IPS-NIHi7 (cell line): ENCODE results near the gene PWWP2A.
A peak's percentile ranks its signal among the peaks of the same experiment; 100 is the strongest.
"Not testable (repeated sequence)": the region's sequence is repeated elsewhere in the genome, so short reads cannot be mapped to it uniquely, and the experiment has no call there.

Experiments
- DNase-seq: peaks from one replicate; pipeline ENCODE4 v3.0.0; 2012; ENCODE audit warnings: mixed read lengths; ENCODE audit errors: extremely low spot score

Gene PWWP2A, protein sequence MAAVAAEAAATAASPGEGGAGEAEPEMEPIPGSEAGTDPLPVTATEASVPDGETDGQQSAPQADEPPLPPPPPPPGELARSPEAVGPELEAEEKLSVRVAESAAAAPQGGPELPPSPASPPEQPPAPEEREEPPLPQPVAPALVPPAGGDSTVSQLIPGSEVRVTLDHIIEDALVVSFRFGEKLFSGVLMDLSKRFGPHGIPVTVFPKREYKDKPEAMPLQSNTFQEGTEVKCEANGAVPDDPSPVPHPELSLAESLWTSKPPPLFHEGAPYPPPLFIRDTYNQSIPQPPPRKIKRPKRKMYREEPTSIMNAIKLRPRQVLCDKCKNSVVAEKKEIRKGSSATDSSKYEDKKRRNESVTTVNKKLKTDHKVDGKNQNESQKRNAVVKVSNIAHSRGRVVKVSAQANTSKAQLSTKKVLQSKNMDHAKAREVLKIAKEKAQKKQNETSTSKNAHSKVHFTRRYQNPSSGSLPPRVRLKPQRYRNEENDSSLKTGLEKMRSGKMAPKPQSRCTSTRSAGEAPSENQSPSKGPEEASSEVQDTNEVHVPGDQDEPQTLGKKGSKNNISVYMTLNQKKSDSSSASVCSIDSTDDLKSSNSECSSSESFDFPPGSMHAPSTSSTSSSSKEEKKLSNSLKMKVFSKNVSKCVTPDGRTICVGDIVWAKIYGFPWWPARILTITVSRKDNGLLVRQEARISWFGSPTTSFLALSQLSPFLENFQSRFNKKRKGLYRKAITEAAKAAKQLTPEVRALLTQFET

DNA sequence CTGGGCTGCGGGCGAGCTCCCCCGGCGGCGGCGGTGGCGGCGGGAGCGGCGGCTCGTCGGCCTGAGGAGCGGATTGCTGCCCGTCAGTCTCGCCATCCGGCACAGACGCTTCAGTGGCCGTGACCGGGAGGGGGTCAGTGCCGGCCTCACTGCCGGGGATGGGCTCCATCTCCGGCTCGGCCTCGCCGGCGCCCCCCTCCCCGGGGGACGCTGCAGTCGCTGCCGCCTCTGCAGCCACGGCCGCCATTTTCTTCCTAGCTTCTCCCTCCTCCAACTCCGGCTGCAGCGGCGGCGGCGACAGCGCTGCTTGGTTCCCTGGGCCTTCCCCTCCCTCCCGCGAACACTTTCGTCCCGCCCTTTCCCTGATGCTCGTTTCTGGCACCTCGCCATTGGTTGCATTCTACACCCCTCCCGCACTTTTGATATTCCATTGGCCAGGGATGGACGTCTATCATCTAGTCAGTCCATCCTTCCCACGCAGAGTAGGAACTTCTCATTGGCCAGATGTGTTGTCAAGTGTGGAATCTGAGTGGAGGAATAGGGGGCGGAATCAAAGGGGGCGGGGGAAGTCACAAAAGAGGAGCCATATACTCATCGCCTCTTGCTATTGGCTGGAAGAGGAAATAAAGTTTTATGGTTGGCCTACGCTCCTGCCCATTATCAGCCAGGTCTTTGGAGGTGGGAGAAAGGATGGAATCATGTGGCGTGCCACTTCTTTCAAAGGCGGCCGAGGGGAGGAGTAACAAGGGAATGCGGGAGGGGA is at the start of gene PWWP2A:
Gene PWWP2A (minus strand): TSS at position 309 of the 763 bp plus-strand sequence. CDS start 62 bp downstream, at position 247.
- peak; percentile 97 for DNase-seq

DNA sequence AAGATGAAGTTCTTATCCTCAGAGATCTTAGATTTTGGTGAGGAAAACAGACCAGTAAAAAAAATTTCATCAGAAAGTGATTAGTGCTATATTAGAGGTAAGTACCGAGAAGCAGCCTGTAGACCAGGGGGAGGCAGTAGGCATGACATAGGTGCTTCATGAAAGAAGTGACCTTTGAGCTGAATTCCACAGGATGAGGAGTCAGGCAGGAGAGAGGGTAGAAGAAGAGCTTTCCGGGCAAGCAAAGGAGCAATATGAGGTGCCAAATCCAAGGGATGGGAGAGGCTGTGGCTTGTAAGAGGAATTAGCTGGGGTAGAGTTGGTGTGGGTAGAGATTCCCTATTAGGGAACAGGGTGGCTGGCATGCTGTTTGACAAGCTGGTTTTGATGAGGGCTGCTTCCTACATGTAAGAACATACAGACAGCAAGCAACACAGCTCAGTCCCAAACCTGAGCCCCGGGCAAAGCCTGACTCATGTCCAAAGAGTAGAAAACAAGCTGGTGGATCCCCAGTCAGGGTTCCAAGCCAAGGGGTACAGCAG is 48.4 kb upstream of the PWWP2A start:
- no peak for DNase-seq

DNA sequence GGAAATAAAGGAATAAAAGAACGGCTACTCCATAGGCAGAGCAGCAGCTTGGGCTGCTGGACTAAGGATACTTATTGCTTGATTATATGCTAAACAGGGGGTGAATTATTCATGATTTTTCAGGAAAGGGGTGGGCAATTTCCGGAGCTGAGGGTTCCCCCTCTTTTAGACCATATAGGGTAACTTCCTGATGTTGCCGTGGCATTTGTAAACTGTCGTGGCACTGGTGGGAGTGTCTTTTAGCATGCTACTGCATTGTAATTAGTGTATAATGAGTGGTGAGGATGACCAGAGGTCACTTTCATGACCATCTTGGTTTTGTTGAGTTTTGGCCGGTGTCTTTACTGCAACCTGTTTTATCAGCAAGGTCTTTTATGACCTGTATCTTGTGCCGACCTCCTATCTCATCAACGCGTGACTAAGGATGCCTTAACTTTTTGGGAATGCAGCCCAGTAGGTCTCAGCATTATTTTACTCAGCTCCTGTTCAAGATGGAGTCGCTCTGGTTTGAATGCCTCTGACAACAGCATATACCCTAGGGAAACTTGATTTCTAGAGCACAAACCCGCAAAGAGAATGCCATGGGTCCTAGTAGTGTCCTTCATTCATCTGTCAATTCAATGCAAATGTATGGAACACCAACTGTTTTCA is 47.8 kb upstream of the PWWP2A start:
- DNase-seq, result no peak

DNA sequence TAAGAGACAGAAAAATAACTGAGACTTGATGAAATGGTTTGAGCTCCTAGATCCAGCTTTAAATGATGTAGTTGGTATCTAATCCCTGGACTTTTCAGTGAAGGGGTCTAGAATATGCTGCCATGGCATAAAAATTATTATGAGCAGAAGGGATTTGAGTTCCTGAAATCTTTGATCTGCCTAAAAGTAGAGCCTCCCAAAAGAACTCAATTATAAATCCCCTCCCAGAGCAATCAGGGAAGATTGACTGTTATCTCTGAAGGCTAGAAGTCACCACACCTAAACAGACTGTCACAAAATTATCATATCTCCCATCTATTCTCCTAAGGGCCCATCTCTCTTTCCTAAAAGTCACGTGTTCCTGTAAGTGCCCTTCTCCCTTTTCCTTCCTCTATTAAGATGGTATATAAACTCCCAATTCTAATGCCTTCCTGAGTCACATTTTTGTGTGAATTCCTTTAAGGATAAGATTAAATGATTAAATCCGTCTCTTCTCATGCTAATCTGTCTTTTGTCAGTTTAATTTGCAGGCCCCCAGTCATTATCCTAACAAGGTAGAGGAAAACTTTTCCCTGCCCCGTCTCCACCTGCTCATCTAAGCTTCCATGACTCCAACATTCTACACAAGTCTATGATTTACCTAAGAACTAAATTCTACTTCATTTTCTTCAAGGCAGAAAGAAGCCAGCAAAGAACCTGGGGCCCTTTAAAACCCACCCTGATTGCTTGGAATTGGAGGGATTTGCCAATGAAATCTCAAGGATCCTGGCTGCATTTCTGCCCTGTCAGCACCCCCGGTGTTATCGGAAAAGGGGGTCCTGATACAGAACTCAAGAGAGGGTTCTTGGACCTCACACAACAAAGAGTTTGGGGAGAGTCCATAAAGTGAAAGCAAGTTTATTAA is 47.1 kb upstream of the PWWP2A start:
- DNase-seq, result no peak

DNA sequence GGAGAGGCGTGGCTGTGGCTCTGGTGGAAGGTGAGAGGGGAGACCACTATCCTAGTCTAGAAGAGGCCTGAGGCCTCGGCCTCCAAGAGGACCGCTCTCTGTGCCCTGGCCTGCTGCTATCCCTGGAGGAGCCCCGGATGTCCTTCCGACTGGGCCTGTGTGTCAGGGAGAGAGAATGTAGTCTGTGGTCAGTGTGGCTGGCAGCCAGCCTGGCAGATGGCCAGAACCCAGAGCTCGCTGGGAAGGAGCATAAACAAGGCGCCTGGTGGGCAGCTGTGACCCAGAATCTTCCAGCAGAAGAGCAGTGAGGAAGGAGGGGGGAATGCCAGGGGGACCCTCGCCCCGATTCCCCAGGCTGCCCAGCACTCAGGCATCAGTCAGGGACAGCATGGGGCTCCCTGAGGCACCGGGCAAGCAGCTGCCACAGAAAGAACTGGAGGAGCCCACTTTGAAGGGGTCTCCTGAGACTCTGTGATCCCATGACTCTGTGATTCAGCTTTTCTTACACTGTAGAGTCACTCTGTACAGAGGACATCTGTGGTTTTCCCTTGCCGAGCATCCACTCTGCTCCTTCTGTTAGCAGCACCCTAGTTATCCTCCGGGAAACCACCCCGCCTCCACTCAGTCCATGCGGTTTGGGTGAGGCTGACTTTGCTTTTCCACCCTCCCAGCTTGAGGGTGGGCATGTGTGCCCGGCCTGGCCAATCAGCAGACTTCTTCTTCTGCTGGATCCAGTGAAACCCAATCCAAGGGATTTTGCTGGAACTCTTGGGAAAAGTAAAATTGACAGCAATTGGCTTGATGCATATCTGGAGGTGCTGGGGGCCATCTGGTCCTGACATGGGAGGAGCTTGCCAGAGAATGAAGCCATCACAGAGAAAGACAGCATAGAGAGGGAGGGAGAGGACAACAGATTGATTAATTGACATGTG is 46.2 kb upstream of the PWWP2A start:
- peak; percentile 66 for DNase-seq

DNA sequence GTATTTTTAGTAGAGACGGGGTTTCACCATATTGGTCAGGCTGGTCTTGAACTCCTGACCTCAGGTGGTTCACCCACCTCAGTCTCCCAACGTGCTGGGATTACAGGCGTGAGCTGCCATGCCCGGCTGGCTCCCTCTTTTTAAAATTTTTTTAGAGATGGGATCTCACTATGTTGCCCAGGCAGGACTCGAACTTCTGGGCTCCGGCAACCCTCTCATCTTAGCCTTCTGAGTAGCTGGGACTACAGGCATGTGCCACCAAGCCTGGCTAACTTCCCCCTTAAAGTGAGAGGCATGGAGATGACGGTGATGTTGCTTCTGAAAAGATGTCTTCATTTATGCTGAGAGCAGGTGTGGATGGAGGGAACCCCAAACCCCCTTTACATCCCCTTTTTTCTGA is 43.7 kb upstream of the PWWP2A start:
- no peak for DNase-seq

DNA sequence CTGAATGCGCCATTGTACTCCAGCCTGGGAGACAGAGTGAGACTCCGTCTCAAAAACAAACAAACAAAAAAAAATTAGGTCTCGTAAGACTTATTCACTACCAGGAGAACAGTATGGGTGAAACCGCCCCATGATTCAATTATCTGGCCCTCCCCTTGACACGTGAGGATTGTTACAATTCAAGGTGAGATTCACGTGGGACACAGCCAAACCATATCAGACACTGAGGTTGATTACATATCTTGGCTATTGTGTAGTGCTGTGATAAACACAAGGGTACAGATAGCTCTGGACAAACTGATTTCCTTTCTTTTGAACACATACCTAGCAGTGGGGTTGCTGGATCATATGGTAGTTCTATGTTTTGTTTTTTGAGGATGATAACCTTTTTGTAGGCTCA is 42.4 kb upstream of the PWWP2A start:
- no peak for DNase-seq

DNA sequence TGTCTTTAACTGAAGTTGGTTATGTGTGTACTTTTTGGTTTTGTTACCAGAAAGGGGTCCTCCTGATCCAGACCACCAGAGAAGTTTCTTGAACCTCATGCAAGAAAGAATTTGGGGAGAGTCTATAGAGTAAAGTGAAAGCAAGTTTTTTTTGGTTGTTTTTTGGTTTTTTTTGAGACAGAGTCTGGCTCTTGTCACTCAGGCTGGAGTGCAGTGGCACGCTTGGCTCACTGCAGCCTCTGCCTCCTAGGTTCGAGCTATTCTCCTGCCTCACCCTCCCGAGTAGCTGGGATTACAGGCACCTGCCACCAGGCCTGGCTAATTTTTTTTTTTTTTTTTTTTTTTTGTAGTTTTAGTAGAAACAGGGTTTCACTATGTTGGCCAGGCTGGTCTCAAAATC is 41.6 kb upstream of the PWWP2A start:
- DNase-seq, result not testable (repeated sequence)

DNA sequence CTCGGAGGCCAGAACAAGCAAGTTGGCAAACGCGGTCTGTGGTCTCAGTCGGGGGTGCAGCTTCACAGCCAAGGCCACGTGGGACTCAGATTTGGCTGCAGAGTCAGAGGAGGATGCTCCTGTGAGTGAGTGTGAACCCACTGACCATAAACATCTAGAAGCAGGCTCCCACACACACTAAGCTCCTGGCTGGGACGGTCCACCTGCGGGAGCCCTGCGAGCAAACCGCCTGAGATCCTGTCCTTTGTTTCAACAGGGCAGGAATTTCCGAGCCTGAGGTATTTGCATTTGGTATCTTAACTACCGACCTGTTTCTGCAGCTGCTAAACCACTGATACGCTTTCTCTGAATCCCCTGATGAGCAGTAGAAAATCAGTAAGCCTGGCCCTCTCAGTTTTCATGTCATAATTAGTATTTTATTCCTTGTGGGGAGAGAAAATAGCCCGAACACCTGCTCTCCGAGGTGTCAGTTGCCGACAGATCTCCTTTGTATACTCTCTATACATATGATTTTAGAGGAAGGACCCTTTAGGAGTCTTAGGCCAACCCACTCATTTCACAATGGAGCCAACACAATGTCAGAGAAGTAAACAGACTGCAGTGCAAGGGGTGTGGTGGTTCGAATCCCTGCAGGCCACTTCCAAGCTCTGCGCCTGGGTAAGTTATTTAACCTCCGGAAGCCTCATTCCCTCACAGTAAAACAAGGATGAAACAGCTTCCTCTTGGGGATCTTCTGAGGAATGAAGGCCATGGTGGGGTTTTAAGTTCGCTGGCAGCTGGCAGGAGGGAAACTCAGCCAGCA is 40.9 kb upstream of the PWWP2A start:
- DNase-seq, result peak; percentile 61

DNA sequence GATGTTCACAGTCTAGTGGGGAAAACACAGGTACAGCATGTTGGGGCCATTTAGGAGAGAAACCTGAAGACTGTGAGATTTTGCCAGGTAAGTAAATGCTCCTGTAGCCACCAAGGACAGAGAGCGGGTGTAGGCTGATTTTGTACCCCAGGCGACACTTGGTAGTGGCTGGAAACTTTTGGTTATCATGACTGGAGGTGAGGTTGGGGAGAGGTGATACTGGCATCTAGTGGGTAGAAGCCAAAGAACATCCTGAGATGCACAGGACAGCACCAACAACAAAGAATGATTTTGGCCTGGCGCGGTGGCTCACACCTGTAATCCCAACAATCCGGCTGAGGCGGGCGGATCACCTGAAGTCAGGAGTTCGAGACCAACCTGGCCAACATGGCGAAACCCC is 38.8 kb upstream of the PWWP2A start:
- DNase-seq, result no peak

DNA sequence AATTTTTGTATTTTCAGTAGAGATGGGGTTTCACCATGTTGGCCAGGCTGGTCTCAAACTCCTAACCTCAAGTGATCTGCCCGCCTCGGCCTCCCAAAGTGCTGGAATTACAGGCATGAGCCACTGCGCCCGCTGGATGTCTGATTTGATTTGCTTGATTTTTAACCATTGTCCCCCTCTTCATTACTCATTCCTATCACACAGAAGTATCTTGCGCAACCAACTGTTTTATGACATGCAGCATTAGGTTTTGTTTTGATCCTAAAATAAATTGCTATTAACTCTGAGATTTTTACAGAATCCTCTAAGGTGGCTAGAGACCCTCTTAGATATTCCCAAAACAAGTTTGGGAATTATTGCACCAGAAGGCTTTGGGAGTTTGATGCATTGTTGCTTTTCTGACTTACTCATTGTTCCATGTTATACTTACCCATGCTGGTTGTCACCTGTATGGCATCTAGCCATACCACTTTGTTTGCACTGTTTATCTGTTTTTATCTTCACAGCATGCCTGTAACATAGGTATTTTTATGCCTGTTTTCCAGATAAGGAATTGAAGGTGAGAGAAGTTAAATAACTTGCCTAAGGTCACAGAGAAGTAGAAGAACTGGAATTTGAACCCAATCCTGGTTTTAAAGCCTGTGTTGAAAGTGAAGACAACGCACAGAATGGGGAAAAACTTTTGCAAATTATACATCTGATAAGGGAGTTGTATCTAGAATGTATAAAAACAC is 35.9 kb upstream of the PWWP2A start:
- no peak for DNase-seq

DNA sequence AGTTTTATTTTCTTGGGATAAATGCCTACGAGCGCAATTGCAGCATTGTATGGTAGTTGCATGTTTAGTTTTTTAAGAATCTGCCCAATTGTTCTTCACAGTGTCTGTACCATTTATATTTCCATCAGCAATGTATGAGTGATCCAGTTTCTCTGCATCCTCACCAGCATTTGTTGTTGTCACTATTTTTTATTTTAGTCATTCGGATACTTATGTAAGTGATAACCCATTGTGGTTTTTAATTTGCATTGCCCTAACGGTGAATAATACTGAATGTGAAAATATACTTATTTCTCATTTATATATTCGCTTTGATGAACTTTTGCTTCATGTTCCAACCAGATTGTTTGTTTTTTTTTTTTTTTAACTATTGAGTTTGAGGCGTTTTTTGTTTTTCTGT is 33.7 kb upstream of the PWWP2A start:
- DNase-seq, result no peak

DNA sequence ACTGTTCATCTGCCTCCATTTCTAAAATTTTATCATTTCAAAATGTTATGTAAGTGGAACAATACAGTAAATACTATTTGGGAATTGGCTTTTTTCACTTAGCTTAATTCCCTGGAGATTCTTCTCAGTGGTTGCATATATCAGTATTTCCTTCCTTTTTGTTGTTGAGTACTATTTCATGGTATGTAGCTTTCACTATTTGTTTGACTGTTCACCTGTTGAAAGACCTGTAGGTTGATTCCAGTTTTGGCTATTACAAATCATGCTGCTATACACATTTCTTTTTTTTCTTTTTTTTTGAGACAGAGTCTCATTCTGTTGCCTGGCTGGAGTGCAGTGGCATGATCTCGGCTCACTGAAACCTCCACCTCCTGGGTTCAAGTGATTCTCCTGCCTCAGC is 33.0 kb upstream of the PWWP2A start:
- no peak for DNase-seq

DNA sequence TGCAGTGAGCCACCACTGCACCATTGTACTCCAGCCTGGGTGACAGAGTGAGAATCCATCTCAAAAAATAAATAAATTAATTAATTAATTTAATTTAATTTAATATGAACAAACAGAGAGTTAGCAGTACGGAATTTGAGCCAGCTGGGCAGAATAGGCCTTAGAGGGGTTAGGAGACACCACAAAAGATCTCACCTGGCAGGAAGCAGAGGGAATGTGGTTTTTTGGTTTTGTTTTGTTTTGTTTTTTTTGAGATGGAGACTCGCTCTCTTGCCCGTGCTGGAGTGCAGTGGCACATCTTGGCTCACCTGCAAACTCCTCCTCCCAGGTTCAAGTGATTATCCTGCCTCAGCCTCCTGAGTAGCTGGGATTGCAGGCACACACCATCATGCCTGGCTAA is 31.8 kb upstream of the PWWP2A start:
- DNase-seq, result no peak

DNA sequence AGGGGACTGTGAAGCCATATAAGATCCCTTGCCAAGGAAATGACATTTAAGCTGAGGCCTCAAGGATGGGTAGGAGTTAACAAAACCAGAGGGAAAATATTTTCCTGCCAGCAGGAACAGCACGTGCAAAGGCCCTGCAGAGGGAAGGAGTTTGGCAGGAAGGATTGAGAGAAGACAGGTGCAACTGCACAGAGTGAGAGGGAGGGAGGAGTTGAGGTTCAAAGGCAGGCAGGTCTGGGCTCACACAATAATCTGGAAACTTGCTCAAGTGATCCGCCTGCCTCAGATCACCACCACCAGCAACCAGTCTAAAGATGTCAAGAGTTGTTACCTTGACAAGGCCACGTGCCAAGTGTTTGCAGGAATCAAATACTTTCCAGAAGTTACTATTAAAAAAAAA is 31.1 kb upstream of the PWWP2A start:
- no peak for DNase-seq

DNA sequence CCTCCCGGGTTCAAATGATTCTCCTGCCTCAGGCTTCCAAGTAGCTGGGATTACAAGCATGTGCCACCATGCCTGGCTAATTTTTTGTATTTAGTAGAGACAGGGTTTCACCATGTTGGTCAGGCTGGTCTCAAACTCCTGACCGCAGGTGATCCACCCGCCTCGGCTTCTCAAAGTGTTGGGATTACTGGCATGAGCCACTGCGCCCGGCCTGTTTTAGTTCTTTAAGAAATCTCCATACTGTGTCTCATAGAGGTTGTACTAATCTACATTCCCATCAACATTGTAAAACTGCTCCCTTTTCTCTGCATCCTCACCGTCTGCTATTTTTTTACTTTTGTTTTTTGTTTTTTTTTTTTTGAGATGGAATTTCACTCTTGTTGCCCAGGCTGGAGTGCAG is 25.2 kb upstream of the PWWP2A start:
- DNase-seq, result not testable (repeated sequence)

DNA sequence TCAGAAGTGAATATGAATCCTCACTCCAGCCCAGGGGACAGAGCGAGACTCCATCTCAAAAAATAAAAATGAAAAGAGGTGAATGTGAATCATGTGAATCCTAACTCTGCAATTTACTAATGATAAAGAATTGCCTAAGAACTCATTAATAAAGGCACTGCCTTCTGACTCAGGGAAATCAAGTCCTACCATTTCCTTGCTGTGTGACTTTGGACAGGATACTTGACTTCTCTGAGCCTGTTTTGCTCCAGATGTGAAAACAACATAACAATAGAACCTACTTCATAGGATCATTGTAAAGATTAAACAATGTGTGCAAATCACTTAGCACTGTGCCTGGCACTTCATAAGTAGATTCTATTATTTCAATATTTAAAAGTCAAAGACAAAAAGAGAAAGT is 15.1 kb upstream of the PWWP2A start:
- no peak for DNase-seq

DNA sequence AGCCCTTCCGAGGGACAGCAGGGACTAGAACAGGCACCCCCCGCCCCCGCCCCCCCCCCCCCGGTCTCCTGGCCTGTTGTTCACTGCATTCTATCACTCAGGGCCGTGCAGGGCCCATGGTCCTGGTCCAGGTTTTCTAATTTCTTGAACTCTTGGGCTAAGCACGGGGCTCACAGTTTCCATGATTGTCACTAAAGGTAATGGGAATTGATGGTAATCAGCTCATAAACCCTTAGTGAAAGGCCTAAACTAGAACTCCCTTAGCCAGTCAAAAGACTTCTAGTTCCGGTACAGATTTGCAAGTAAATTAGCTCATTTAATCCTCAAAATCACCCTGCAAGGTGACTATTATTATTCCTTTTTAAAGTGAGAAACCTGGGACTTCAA is 14.7 kb upstream of the PWWP2A start:
- no peak for DNase-seq
